GM23338 (cell line): Measurements from ENCODE around the gene YBX3. TPM values are rescaled to one million over a fixed set of nuclear protein-coding genes. Genes with fewer than 3 reads are reported as not detected.

Experiments used
- ATAC-seq: fragments of 200-7000 bp; cut with Tn5 transposase; 3 replicates; pipeline ENCODE4 v1.9.1; 2020
- DNase-seq: peaks from one replicate; pipeline ENCODE4 v3.0.0-alpha.2; 2015; ENCODE audit warnings: low spot score
- H2AFZ ChIP-seq: fragments of 200-600 bp; sonication (generic); 2 replicates; pipeline ENCODE4 v1.8.0; 2016; ENCODE audit warnings: antibody characterized with exemption, mild to moderate bottlenecking, moderate library complexity
- H3F3A ChIP-seq: fragments of 200-600 bp; sonication (generic); replicated peaks from 2 replicates; pipeline ENCODE4 v1.8.0; 2017; ENCODE audit warnings: antibody characterized with exemption, mixed run types, low read depth
- H3K27ac ChIP-seq: fragments of 200-600 bp; sonication (generic); 2 replicates; pipeline ENCODE4 v1.6.1; 2016; ENCODE audit warnings: low read depth
- H3K27me3 ChIP-seq: fragments of 200-600 bp; sonication (generic); 2 replicates; pipeline ENCODE4 v1.8.0; 2016; ENCODE audit warnings: mild to moderate bottlenecking, mixed run types, moderate library complexity; ENCODE audit not compliant: insufficient read depth
- H3K36me3 ChIP-seq: fragments of 200-600 bp; sonication (generic); 2 replicates; pipeline ENCODE4 v1.8.0; 2016; ENCODE audit warnings: mild to moderate bottlenecking; ENCODE audit not compliant: insufficient read depth
- H3K4me1 ChIP-seq: fragments of 200-600 bp; sonication (generic); 2 replicates; pipeline ENCODE4 v1.8.0; 2016; ENCODE audit warnings: mild to moderate bottlenecking, moderate library complexity; ENCODE audit not compliant: insufficient read depth
- H3K4me2 ChIP-seq: fragments of 200-600 bp; sonication (generic); 2 replicates; pipeline ENCODE4 v1.7.1; 2017; ENCODE audit warnings: mixed run types
- H3K4me3 ChIP-seq: fragments of 200-600 bp; sonication (generic); 2 replicates; pipeline ENCODE4 v1.6.1; 2016; ENCODE audit warnings: mixed run types
- H3K79me2 ChIP-seq: fragments of 200-600 bp; sonication (generic); replicated peaks from 2 replicates; pipeline ENCODE4 v1.8.0; 2017; ENCODE audit warnings: mild to moderate bottlenecking; ENCODE audit not compliant: insufficient read depth
- H3K9me2 ChIP-seq: fragments of 200-600 bp; sonication (generic); 2 replicates; pipeline ENCODE4 v1.8.0; 2017; ENCODE audit not compliant: insufficient read depth
- H4K20me1 ChIP-seq: fragments of 200-600 bp; sonication (generic); replicated peaks from 2 replicates; pipeline ENCODE4 v1.8.0; 2017; ENCODE audit warnings: mild to moderate bottlenecking; ENCODE audit not compliant: insufficient read depth
- H3K27ac Mint-ChIP-seq: 2 replicates; pipeline ENCODE4 v1.8.0; 2020; ENCODE audit warnings: inconsistent platforms, mild to moderate bottlenecking, moderate library complexity, mixed read lengths
- H3K27me3 Mint-ChIP-seq: 3 replicates; pipeline ENCODE4 v1.8.0; 2022; ENCODE audit warnings: low read depth, mild to moderate bottlenecking, moderate library complexity, mixed read lengths, inconsistent platforms; ENCODE audit not compliant: insufficient read depth, poor library complexity
- H3K36me3 Mint-ChIP-seq: 3 replicates; pipeline ENCODE4 v1.8.0; 2021; ENCODE audit warnings: low read depth, mild to moderate bottlenecking, inconsistent platforms, moderate library complexity, mixed read lengths
- H3K4me1 Mint-ChIP-seq: 3 replicates; pipeline ENCODE4 v1.8.0; 2020; ENCODE audit warnings: mild to moderate bottlenecking, inconsistent platforms, mixed read lengths
- H3K4me3 Mint-ChIP-seq: 3 replicates; pipeline ENCODE4 v1.8.0; 2021; ENCODE audit warnings: moderate library complexity, mild to moderate bottlenecking, inconsistent platforms, mixed read lengths
- H3K9me3 Mint-ChIP-seq: 3 replicates; pipeline ENCODE4 v1.8.0; 2020; ENCODE audit warnings: moderate library complexity, mild to moderate bottlenecking, inconsistent platforms, mixed read lengths
- EZH2 ChIP-seq: fragments of 200-600 bp; sonication (generic); IDR thresholded peaks from one replicate; pipeline ENCODE4 v1.8.0; 2017; ENCODE audit warnings: antibody characterized with exemption, mild to moderate bottlenecking, low read depth; ENCODE audit not compliant: unreplicated experiment
- EZH2phosphoT487 ChIP-seq: fragments of 200-600 bp; sonication (generic); IDR thresholded peaks from one replicate; pipeline ENCODE4 v1.8.1; 2018; ENCODE audit warnings: antibody characterized with exemption; ENCODE audit not compliant: unreplicated experiment
- JUNB ChIP-seq: IDR thresholded peaks from one replicate; pipeline ENCODE4 v1.6.1; 2016; ENCODE audit warnings: antibody characterized with exemption; ENCODE audit not compliant: unreplicated experiment
- NANOG ChIP-seq: IDR thresholded peaks from 2 replicates; pipeline ENCODE4 v1.6.1; 2016; ENCODE audit warnings: antibody characterized with exemption, borderline replicate concordance
- POLR2AphosphoS5 ChIP-seq: IDR thresholded peaks from 2 replicates; pipeline ENCODE4 v1.6.1; 2016; ENCODE audit warnings: antibody characterized with exemption, low read depth
- polyA plus RNA-seq: library from polyadenylated mRNA; unstranded; fragments of >200 nt; fragmentation: Nextera tagmentation; extraction: Ambion mirVana; gene quantifications from 2 replicates; pipeline ENCODE4 v1.2.1, GENCODE V29; 2016
- total RNA-seq: library from RNA; depleted of rRNA; stranded (reverse); fragments of >200 nt; shearing (Covaris generic); gene quantifications from 2 replicates; pipeline ENCODE4 v1.2.3, GENCODE V29; 2014; rRNA removed

The YBX3 gene
- total and polyA plus RNA-seq, 2 experiments from 2014 or later: 179 to 450 TPM

DNA sequence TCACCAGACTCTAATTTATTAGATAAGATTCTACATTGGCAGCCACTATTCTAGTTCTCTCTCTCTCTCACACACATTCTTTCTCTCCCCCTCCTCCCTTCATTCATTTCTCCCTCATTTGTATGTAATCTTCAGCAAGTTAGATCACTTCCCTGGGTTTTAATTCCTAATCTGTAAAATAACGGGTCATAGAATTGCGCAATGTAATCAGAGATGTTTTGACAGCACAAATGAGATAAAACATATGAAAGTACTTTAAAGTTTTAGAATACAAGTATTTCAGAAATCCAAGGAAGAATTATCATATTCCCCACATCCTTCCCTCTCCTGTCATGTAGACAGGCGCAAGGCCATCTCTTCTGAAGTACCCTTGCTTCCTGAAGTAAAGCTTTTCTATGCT lies 70.9 kb downstream of the YBX3 start:
- Mint-ChIP-seq H3K9me3 (peaks cover 46% of the 10 kb centered on the region), H3K27me3 (peaks cover 2% of the 10 kb centered on the region), H3K27ac (no peak overlapping the region), H3K4me3 (no peak overlapping the region), H3K36me3 (peaks cover 24% of the 10 kb centered on the region), H3K4me1 (no peaks in the 10 kb centered on the region)
- Histone ChIP-seq H3K9me2 (no peaks in the 10 kb centered on the region), H3K4me1 (no peaks in the 10 kb centered on the region), H2AFZ (no peak overlapping the region), H3K27me3 (no peaks in the 10 kb centered on the region), H3K27ac (no peak overlapping the region), H3K36me3 (peaks cover 14% of the 10 kb centered on the region), H3F3A (no peaks in the 10 kb centered on the region), H3K4me2 (no peak overlapping the region), H4K20me1 (no peaks in the 10 kb centered on the region), H3K79me2 (no peaks in the 10 kb centered on the region), H3K4me3 (no peak overlapping the region)
- DNase-seq: no peak
- no peak for TF ChIP-seq JUNB
- TF ChIP-seq NANOG: no peak
- TF ChIP-seq EZH2: no peak
- TF ChIP-seq POLR2AphosphoS5: no peak
- no peak for TF ChIP-seq EZH2phosphoT487
- ATAC-seq: no peak

Other genes starting within 250 kb of the YBX3 start
- 10.8 and 16.3 TPM in 2 replicates for gene EIF2S3B, start 217.4 kb downstream of the YBX3 start, total RNA-seq
- gene EIF2S3B, start 217.4 kb downstream of the YBX3 start, polyA plus RNA-seq: 0.24 and 0.56 TPM in 2 replicates
- 25.1 and 38.5 TPM in 2 replicates for gene MAGOHB, start 109.7 kb downstream of the YBX3 start, total RNA-seq
- gene MAGOHB, start 109.7 kb downstream of the YBX3 start, polyA plus RNA-seq: 170 and 175 TPM in 2 replicates
- 0.97 and 1.8 TPM in 2 replicates for gene STYK1, start 49.3 kb downstream of the YBX3 start, total RNA-seq
- gene STYK1, start 49.3 kb downstream of the YBX3 start, polyA plus RNA-seq: 0.83 and 1.2 TPM in 2 replicates
- gene TAS2R7, start 79.3 kb upstream of the YBX3 start, total RNA-seq: not detected in 2 replicates
- gene TAS2R7, start 79.3 kb upstream of the YBX3 start, polyA plus RNA-seq: not detected in 2 replicates
- not detected in 2 replicates for gene TAS2R8, start 84.0 kb upstream of the YBX3 start, total RNA-seq
- gene TAS2R8, start 84.0 kb upstream of the YBX3 start, polyA plus RNA-seq: not detected in 2 replicates
- gene TAS2R9, start 86.8 kb upstream of the YBX3 start, total RNA-seq: 0.19 TPM in 1 of 2 replicates, not detected in the other
- not detected in 2 replicates for gene TAS2R9, start 86.8 kb upstream of the YBX3 start, polyA plus RNA-seq
- gene TAS2R10, start 103.0 kb upstream of the YBX3 start, total RNA-seq: 1.1 and 3.6 TPM in 2 replicates
- 0.57 and 0.66 TPM in 2 replicates for gene TAS2R10, start 103.0 kb upstream of the YBX3 start, polyA plus RNA-seq
- gene PRR4, start 126.2 kb upstream of the YBX3 start, total RNA-seq: 2.1 TPM in 2 replicates
- 4.1 and 7.9 TPM in 2 replicates for gene PRR4, start 126.2 kb upstream of the YBX3 start, polyA plus RNA-seq
- gene PRH1, start 160.9 kb upstream of the YBX3 start, total RNA-seq: 8.3 and 19.0 TPM in 2 replicates
- gene PRH1, start 160.9 kb upstream of the YBX3 start, polyA plus RNA-seq: 34.2 and 42.9 TPM in 2 replicates
- 3.6 and 6.1 TPM in 2 replicates for gene TAS2R13, start 186.2 kb upstream of the YBX3 start, total RNA-seq
- not detected in 2 replicates for gene TAS2R13, start 186.2 kb upstream of the YBX3 start, polyA plus RNA-seq
- gene PRH2, start 205.9 kb upstream of the YBX3 start, total RNA-seq: 0.69 TPM in 1 of 2 replicates, not detected in the other
- 0.36 TPM in 1 of 2 replicates, not detected in the other for gene PRH2, start 205.9 kb upstream of the YBX3 start, polyA plus RNA-seq
- 4.9 and 5.9 TPM in 2 replicates for gene TAS2R14, start 215.9 kb upstream of the YBX3 start, total RNA-seq
- gene TAS2R14, start 215.9 kb upstream of the YBX3 start, polyA plus RNA-seq: 1.1 and 2.6 TPM in 2 replicates